Astrocyte of the spinal cord (primary cell): ENCODE results near the gene MYBPH.

ENCODE experiments used
- DNase-seq: peaks from one replicate; pipeline ENCODE4 v3.0.0; 2011; ENCODE audit warnings: low read depth, low spot score
- H3K4me3 ChIP-seq: 2 replicates; pipeline ENCODE4 v1.5.1; 2011; ENCODE audit warnings: low read depth, mild to moderate bottlenecking, low read length, moderate library complexity
- in situ Hi-C: cut with HindIII; loops from 2 replicates; pipeline ENCODE4 v1.10.0; 2017; ENCODE audit warnings: low sequenced_read_pairs
- TF ChIP-seq, protein P1 (sequence below): IDR thresholded peaks from 2 replicates; pipeline ENCODE4 v1.5.1; 2012; ENCODE audit warnings: low read depth, mild to moderate bottlenecking, low read length, inconsistent platforms

The MYBPH gene

DNA sequence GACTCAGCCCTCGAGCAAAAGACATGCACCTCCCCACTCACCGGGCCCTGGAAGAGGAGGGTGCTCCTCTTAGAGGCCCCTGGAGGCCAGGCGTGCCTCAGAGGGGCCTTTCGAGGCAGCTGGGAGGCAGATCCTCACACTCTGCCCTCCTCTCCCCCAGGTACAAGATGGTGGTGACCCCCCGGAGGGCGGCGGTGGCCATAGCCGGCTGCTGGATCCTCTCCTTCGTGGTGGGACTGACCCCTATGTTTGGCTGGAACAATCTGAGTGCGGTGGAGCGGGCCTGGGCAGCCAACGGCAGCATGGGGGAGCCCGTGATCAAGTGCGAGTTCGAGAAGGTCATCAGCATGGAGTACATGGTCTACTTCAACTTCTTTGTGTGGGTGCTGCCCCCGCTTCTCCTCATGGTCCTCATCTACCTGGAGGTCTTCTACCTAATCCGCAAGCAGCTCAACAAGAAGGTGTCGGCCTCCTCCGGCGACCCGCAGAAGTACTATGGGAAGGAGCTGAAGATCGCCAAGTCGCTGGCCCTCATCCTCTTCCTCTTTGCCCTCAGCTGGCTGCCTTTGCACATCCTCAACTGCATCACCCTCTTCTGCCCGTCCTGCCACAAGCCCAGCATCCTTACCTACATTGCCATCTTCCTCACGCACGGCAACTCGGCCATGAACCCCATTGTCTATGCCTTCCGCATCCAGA lies 10.4 kb downstream of the MYBPH start:
- in situ Hi-C loops, result no loop called here

DNA sequence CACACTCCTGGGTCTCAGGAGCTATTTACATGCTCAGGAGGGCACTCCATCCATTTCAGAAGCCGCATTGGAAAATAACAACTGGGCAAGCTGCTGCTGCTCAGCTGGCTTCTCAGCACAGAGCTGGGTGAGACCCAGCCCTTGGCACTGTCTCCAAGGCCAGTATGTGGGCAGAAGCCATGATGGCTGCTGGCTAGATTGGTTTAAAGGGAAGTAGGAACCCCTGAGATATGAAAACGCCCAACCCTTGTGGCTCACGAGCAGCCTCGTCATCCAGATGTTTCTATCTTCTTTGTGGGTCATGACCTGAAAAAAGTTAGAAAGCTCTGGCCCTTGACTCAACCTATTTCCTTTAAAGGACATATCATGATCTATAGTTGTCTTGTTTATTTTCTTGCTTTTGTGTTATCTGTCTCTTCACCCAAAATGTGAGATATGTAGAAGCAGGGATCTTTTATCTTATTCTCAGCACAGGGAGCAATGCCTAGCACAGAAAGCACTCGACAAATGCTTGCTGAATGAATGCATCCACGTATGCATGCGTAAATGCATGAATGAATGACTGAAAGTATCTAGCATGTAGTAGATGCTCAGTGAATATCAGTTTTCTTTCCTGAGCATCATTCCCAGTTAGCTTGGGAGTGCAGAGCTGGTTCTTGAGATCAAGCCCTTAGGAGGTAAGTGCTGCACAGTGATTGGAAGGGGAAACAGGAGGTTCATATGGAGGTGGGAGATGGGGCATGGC lies 11.6 kb downstream of the MYBPH start:
- in situ Hi-C loops, result no loop called here
- TF ChIP-seq, protein P1, sequence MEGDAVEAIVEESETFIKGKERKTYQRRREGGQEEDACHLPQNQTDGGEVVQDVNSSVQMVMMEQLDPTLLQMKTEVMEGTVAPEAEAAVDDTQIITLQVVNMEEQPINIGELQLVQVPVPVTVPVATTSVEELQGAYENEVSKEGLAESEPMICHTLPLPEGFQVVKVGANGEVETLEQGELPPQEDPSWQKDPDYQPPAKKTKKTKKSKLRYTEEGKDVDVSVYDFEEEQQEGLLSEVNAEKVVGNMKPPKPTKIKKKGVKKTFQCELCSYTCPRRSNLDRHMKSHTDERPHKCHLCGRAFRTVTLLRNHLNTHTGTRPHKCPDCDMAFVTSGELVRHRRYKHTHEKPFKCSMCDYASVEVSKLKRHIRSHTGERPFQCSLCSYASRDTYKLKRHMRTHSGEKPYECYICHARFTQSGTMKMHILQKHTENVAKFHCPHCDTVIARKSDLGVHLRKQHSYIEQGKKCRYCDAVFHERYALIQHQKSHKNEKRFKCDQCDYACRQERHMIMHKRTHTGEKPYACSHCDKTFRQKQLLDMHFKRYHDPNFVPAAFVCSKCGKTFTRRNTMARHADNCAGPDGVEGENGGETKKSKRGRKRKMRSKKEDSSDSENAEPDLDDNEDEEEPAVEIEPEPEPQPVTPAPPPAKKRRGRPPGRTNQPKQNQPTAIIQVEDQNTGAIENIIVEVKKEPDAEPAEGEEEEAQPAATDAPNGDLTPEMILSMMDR, result no peak
- H3K4me3 ChIP-seq, result no peak overlapping the region
- DNase-seq, result no peak

More for the DNA sequence above, 10.4 kb downstream of the MYBPH start:
- TF ChIP-seq, protein P1, result no peak
- no peak overlapping the region for H3K4me3 ChIP-seq
- no peak for DNase-seq

GRCh38 chr1:203162403-203162802 lies 13.2 kb downstream of the MYBPH start:
- TF ChIP-seq, protein P1, result no peak
- DNase-seq, result no peak
- in situ Hi-C loops, result no loop called here

GRCh38 chr1:203161703-203162102 lies 13.9 kb downstream of the MYBPH start:
- no peak for DNase-seq
- H3K4me3 ChIP-seq, result no peak overlapping the region
- in situ Hi-C loops, result no loop called here
- TF ChIP-seq, protein P1, result no peak

More at GRCh38 chr1:203162403-203162802, 13.2 kb downstream of the MYBPH start:
- no peak overlapping the region for H3K4me3 ChIP-seq

DNA sequence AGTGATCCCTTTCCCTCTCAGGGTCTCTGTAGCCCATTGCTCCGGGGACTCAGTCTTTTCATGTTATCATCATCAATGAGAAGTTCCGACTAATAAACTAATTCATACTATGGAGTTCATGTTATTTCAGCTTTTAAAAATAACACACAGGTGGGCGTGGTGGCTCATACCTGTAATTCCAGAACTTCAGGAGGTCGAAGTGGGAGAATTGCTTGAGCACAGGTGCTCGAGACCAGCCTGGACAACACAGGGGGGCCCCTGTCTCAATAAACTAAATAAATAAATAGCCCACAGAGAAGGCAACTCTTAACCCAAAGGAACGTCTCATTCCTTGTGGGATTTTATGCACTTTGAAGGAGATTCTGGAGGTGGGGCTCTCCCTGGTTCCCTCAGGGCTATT lies 14.5 kb downstream of the MYBPH start:
- no peak for DNase-seq
- in situ Hi-C loops, result no loop called here
- H3K4me3 ChIP-seq, result no peak overlapping the region
- TF ChIP-seq, protein P1, result no peak

DNA sequence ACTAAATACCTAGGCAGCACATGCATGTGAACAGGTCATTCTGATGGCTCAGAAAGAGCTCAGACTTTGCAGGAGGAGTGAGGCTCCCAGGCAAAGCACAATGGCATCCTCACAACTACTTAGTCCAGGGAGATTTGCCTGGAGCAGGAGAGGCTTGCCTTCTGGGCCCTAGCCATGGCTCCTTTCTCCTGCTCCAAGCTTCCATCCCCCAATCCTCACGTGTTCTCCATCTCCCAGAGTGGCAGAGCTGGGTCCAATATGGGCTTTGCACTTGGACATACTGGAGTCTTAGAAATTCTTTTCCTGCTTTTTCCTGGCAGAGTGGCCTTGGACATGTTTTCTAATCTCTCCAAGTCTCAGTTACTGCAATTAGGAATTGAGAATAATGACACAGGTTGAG lies 15.8 kb downstream of the MYBPH start:
- in situ Hi-C loops, result no loop called here
- TF ChIP-seq, protein P1, result no peak
- H3K4me3 ChIP-seq, result no peak overlapping the region
- DNase-seq, result no peak
